Heart left ventricle (tissue), 13 donors: ENCODE results near the gene AEBP2.

Experiments
- POLR2A ChIP-seq, 2 donors: fragments of 450-650 bp; IDR thresholded peaks; one replicate each; pipeline ENCODE4 v1.6.1; 2017; ENCODE audit warnings: antibody characterized with exemption in 2 of 2, mild to moderate bottlenecking in 2 of 2, moderate library complexity in 2 of 2
- TF ChIP-seq, protein P1 (sequence below), 12 donors: fragments of 200-600 bp; sonication (generic) in 4 of 12; IDR thresholded peaks; one replicate each; pipeline versions ENCODE4 v1.5.0 to v1.8.0; 2018 to 2022; ENCODE audit warnings: antibody characterized with exemption in 12 of 12, mild to moderate bottlenecking in 5 of 12
- donor health status: ischemic (EF 13 %, LVEDD 7.1; RV severe dilation, severe dysfunction).
- donor health status: DM: no; HTN: yes; CAD: no.
- donor health status: DM: no; HTN: no; CAD: no.
- donor health status: ischemic (EF 25% LVEDD 6.9; RV normal size, moderate dysfunction).
- donor health status: ischemic (EF 25% LVEDD 5.7; RV mildly dilated, moderate dysfunction).
- donor health status: ischemic (EF 35%, LVEDD 5.7; RV mildly dilated, moderate dysfunction).
- donor health status: nonischemic (EF 11% LVEDD 7.7; RV severe dilation, severe dysfunction).
- donor health status: DM: yes; HTN: yes; CAD: no.
- donor health status: PGD.
- donor health status: ischemic (EF 29% LVEDD 5.4; RV normal size, mild dysfunction).
- donor health status: nonischemic (EF 23%, LVEDD 6.1; RV moderate dilation, normal function).

- TF ChIP-seq POLR2A (IDR thresholded peaks at IDR 0.05): no peak
- TF ChIP-seq, protein P1, sequence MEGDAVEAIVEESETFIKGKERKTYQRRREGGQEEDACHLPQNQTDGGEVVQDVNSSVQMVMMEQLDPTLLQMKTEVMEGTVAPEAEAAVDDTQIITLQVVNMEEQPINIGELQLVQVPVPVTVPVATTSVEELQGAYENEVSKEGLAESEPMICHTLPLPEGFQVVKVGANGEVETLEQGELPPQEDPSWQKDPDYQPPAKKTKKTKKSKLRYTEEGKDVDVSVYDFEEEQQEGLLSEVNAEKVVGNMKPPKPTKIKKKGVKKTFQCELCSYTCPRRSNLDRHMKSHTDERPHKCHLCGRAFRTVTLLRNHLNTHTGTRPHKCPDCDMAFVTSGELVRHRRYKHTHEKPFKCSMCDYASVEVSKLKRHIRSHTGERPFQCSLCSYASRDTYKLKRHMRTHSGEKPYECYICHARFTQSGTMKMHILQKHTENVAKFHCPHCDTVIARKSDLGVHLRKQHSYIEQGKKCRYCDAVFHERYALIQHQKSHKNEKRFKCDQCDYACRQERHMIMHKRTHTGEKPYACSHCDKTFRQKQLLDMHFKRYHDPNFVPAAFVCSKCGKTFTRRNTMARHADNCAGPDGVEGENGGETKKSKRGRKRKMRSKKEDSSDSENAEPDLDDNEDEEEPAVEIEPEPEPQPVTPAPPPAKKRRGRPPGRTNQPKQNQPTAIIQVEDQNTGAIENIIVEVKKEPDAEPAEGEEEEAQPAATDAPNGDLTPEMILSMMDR (IDR thresholded peaks at IDR 0.05): no peak
Observed at GRCh38 chr12:19530637-19531023, 91.3 kb downstream of the AEBP2 start.
